Measurements from ENCODE around the gene ULBP1. TPM values are rescaled to one million over a fixed set of nuclear protein-coding genes. Genes with fewer than 3 reads are reported as not detected.

ULBP1 gene
- polyA plus RNA-seq, 1 donor (not counting 4 experiments of a cell fraction or from before 2014, with no cell fraction given): 2.2 TPM

- peaks cover 0 to 2% of the 10 kb centered on the region in 2 experiments for H3K36me3 ChIP-seq (ENCODE audit: control insufficient read depth in 2 of 2, extremely low read depth in 1 of 2, insufficient read depth in 2 of 2, low read length in 2 of 2)
- dilution Hi-C loops (cut with MboI; ENCODE audit: extremely low pct_ligation_motif_present, low sequenced_read_pairs): no loop called here
- FAIRE-seq (no peak), DNase-seq (ENCODE audit: low read depth, low spot score) (no peak)
- H3K9me3 ChIP-seq (ENCODE audit: control insufficient read depth, low read depth, low read length): no peaks in the 10 kb centered on the region
- H3K9me1 ChIP-seq (ENCODE audit: control insufficient read depth, extremely low read depth, insufficient read depth, low read length): no peaks in the 10 kb centered on the region
- no peak overlapping the region for H3K4me2 ChIP-seq (ENCODE audit: control insufficient read depth, extremely low read depth, insufficient read depth, low read depth, low read length)
- no peak overlapping the region for H3K4me3 ChIP-seq (ENCODE audit: control insufficient read depth in 2 of 3, extremely low read depth in 1 of 3, insufficient read depth in 2 of 3, low read depth in 1 of 3, low read length in 3 of 3)
- no peak overlapping the region for H2AFZ ChIP-seq (ENCODE audit: control insufficient read depth, low read length)
- no peak overlapping the region for H3K27ac ChIP-seq (ENCODE audit: control insufficient read depth, insufficient read depth, low read length)
- H3K4me1 ChIP-seq (ENCODE audit: control insufficient read depth, extremely low read depth, insufficient read depth, low read length): no peaks in the 10 kb centered on the region
- TF ChIP-seq EZH2 (IDR thresholded peaks at IDR 0.05; ENCODE audit: low read length) (no peak), CTCF (optimal IDR thresholded peaks at IDR 0.05 in 1 of 3, IDR thresholded peaks at IDR 0.05 in 1 of 3, conservative IDR thresholded peaks at IDR 0.05 in 1 of 3; ENCODE audit: extremely low read depth in 1 of 3, insufficient read depth in 2 of 3, low read length in 3 of 3) (no peak)
- peaks cover 43% of the 10 kb centered on the region for H3K27me3 ChIP-seq (ENCODE audit: control insufficient read depth, extremely low read depth, insufficient read depth, low read length)
- H4K20me1 ChIP-seq (ENCODE audit: control insufficient read depth, extremely low read depth, insufficient read depth, low read length): no peaks in the 10 kb centered on the region
- H3K79me2 ChIP-seq (ENCODE audit: control insufficient read depth, insufficient read depth, low read length): no peaks in the 10 kb centered on the region
- H3K9ac ChIP-seq (ENCODE audit: control insufficient read depth, extremely low read depth, insufficient read depth, low read length): no peak overlapping the region
These were observed 13.3 kb upstream of the ULBP1 start for GRCh38 chr6:149950423-149950822.

- Histone ChIP-seq H3K9me3 (ENCODE audit: control insufficient read depth, low read depth, low read length) (no peaks in the 10 kb centered on the region), H3K27me3 (ENCODE audit: control insufficient read depth, extremely low read depth, insufficient read depth, low read length) (peaks cover 47% of the 10 kb centered on the region), H3K4me3 (ENCODE audit: control insufficient read depth in 2 of 3, extremely low read depth in 1 of 3, insufficient read depth in 2 of 3, low read depth in 1 of 3, low read length in 3 of 3) (no peak overlapping the region), H3K27ac (ENCODE audit: control insufficient read depth, insufficient read depth, low read length) (no peak overlapping the region), H4K20me1 (ENCODE audit: control insufficient read depth, extremely low read depth, insufficient read depth, low read length) (no peaks in the 10 kb centered on the region), H3K9ac (ENCODE audit: control insufficient read depth, extremely low read depth, insufficient read depth, low read length) (no peak overlapping the region), H3K36me3 (ENCODE audit: control insufficient read depth in 2 of 2, extremely low read depth in 1 of 2, insufficient read depth in 2 of 2, low read length in 2 of 2) (peaks cover 0 to 2% of the 10 kb centered on the region in 2 experiments), H3K79me2 (ENCODE audit: control insufficient read depth, insufficient read depth, low read length) (no peaks in the 10 kb centered on the region), H3K4me2 (ENCODE audit: control insufficient read depth, extremely low read depth, insufficient read depth, low read depth, low read length) (no peak overlapping the region), H3K9me1 (ENCODE audit: control insufficient read depth, extremely low read depth, insufficient read depth, low read length) (no peaks in the 10 kb centered on the region), H2AFZ (ENCODE audit: control insufficient read depth, low read length) (no peak overlapping the region), H3K4me1 (ENCODE audit: control insufficient read depth, extremely low read depth, insufficient read depth, low read length) (no peaks in the 10 kb centered on the region)
- dilution Hi-C loops (cut with MboI; ENCODE audit: extremely low pct_ligation_motif_present, low sequenced_read_pairs): no loop called here
- FAIRE-seq: no peak
- DNase-seq (ENCODE audit: low read depth, low spot score): no peak
- no peak for TF ChIP-seq CTCF (optimal IDR thresholded peaks at IDR 0.05 in 1 of 3, IDR thresholded peaks at IDR 0.05 in 1 of 3, conservative IDR thresholded peaks at IDR 0.05 in 1 of 3; ENCODE audit: extremely low read depth in 1 of 3, insufficient read depth in 2 of 3, low read length in 3 of 3)
- TF ChIP-seq EZH2 (IDR thresholded peaks at IDR 0.05; ENCODE audit: low read length): no peak
These were observed 12.6 kb upstream of the ULBP1 start for GRCh38 chr6:149951096-149951495.
